CD14-positive monocyte (primary cell): ENCODE data around the gene NR0B2. TPM values are rescaled to one million over a fixed set of nuclear protein-coding genes. Genes with fewer than 3 reads are reported as not detected.
A peak's percentile ranks its signal among the peaks of the same experiment; 100 is the strongest.

Experiments used
- DNase-seq, 3 donors: peaks; one replicate each; pipeline ENCODE4 v3.0.0-alpha.2; 2011 to 2022
- H2AFZ ChIP-seq: 2 replicates; pipeline ENCODE4 v1.6.0; 2012; ENCODE audit warnings: mild to moderate bottlenecking, low read depth, low read length, inconsistent platforms; ENCODE audit not compliant: insufficient read depth, poor library complexity, severe bottlenecking
- H3K27ac ChIP-seq, 2 donors: 1 replicate in 1 of 2; 2 replicates in 1 of 2; pipeline ENCODE4 v1.5.1; 2012 to 2013; ENCODE audit warnings: low read length in 2 of 2, control low read depth in 1 of 2, inconsistent platforms in 1 of 2, low read depth in 1 of 2, mild to moderate bottlenecking in 1 of 2
- H3K27me3 ChIP-seq, 2 donors: one replicate each; pipeline versions ENCODE4 v1.6.0 to v1.6.1; 2011 to 2013; ENCODE audit warnings: low read length in 2 of 2; ENCODE audit not compliant: control insufficient read depth in 2 of 2, insufficient read depth in 2 of 2
- H3K36me3 ChIP-seq, 2 donors: replicated peaks in 1 of 2; 1 replicate in 1 of 2; 2 replicates in 1 of 2; pipeline versions ENCODE4 v1.5.1 to v1.6.1; 2012 to 2013; ENCODE audit warnings: low read length in 2 of 2, control low read depth in 1 of 2, inconsistent platforms in 1 of 2, mild to moderate bottlenecking in 1 of 2; ENCODE audit not compliant: insufficient read depth in 2 of 2, control insufficient read depth in 1 of 2
- H3K4me1 ChIP-seq, 2 donors: 1 replicate in 1 of 2; 2 replicates in 1 of 2; pipeline versions ENCODE4 v1.5.1 to v1.6.1; 2012 to 2013; ENCODE audit warnings: low read length in 2 of 2, control low read depth in 1 of 2, inconsistent platforms in 1 of 2, mild to moderate bottlenecking in 1 of 2, moderate library complexity in 1 of 2; ENCODE audit not compliant: insufficient read depth in 2 of 2, control insufficient read depth in 1 of 2
- H3K4me2 ChIP-seq: replicated peaks from 2 replicates; pipeline ENCODE3; 2012; ENCODE audit warnings: low read length, moderate library complexity, mild to moderate bottlenecking; ENCODE audit not compliant: poor library complexity, severe bottlenecking; ENCODE audit errors: extremely low read depth
- H3K4me3 ChIP-seq, 3 experiments: fragments of 200-600 bp in 1 of 3; sonication (generic) in 1 of 3; replicated peaks in 1 of 3; 1 replicate in 2 of 3; 2 replicates in 1 of 3; pipeline ENCODE4 v1.5.1; 2011 to 2013; ENCODE audit warnings: low read length in 3 of 3, mild to moderate bottlenecking in 3 of 3, control low read depth in 2 of 3, low read depth in 2 of 3, inconsistent platforms in 1 of 3, moderate library complexity in 1 of 3
- H3K79me2 ChIP-seq: 2 replicates; pipeline ENCODE4 v1.6.0; 2012; ENCODE audit warnings: mild to moderate bottlenecking, control low read depth, inconsistent platforms, low read length, moderate library complexity; ENCODE audit not compliant: insufficient read depth
- H3K9ac ChIP-seq: 2 replicates; pipeline ENCODE4 v1.6.0; 2017; ENCODE audit warnings: low read length, mild to moderate bottlenecking; ENCODE audit not compliant: insufficient read depth, poor library complexity, severe bottlenecking
- H3K9me3 ChIP-seq, 2 donors: replicated peaks in 1 of 2; 1 replicate in 1 of 2; 2 replicates in 1 of 2; pipeline versions ENCODE4 v1.5.1 to v1.6.1; 2012 to 2013; ENCODE audit warnings: low read length in 2 of 2, control low read depth in 1 of 2; ENCODE audit not compliant: control insufficient read depth in 1 of 2, insufficient read depth in 1 of 2
- H4K20me1 ChIP-seq: 2 replicates; pipeline ENCODE4 v1.6.0; 2012; ENCODE audit warnings: mild to moderate bottlenecking, low read length, control low read depth, moderate library complexity; ENCODE audit not compliant: insufficient read depth
- H3K27ac Mint-ChIP-seq, 7 donors: one replicate each; pipeline ENCODE4 v1.8.0; 2020; ENCODE audit warnings: mild to moderate bottlenecking in 7 of 7, mixed read lengths in 7 of 7, moderate library complexity in 6 of 7, inconsistent platforms in 2 of 7
- H3K27me3 Mint-ChIP-seq, 3 donors: one replicate each; pipeline ENCODE4 v1.8.0; 2021 to 2022; ENCODE audit warnings: low read depth in 3 of 3, mild to moderate bottlenecking in 3 of 3, mixed read lengths in 3 of 3, moderate library complexity in 3 of 3, inconsistent platforms in 1 of 3
- H3K36me3 Mint-ChIP-seq, 2 donors: one replicate each; pipeline ENCODE4 v1.8.0; 2020; ENCODE audit warnings: mixed read lengths in 2 of 2, inconsistent platforms in 1 of 2, mild to moderate bottlenecking in 1 of 2
- H3K4me1 Mint-ChIP-seq: one replicate; pipeline ENCODE4 v1.8.0; 2020; ENCODE audit warnings: mild to moderate bottlenecking, mixed read lengths
- H3K4me3 Mint-ChIP-seq, 2 donors: one replicate each; pipeline ENCODE4 v1.8.0; 2020; ENCODE audit warnings: mild to moderate bottlenecking in 2 of 2, mixed read lengths in 2 of 2, moderate library complexity in 1 of 2
- H3K9me3 Mint-ChIP-seq, 7 donors: one replicate each; pipeline ENCODE4 v1.8.0; 2020 to 2022; ENCODE audit warnings: mixed read lengths in 7 of 7, mild to moderate bottlenecking in 6 of 7, moderate library complexity in 6 of 7, inconsistent platforms in 2 of 7
- WGBS: methylation state at CpG from one replicate; pipeline ENCODE4 v1.1.5; 2013; ENCODE audit warnings: missing lambda C conversion rate; ENCODE audit not compliant: insufficient coverage; 5-methylcytosine and 5-hydroxymethylcytosine counted together
- intact Hi-C, 2 donors: fragments of 100-400 bp; cut with micrococcal nuclease; formaldehyde crosslinking; loops; one replicate each; pipeline versions ENCODE4 v1.15.0 to v1.15.1; 2023
- polyA plus RNA-seq, 3 donors: library from polyadenylated mRNA; depleted of rRNA in 1 of 3; unstranded in 2 of 3; stranded (reverse) in 1 of 3; fragments of 300-500 nt in 2 of 3; fragments of >200 nt in 1 of 3; fragmentation: Illumina TruSeq in 2 of 3; gene quantifications; 1 replicate in 2 of 3; 2 replicates in 1 of 3; pipeline ENCODE4 v1.2.3, GENCODE V29; 2012 to 2021
- TF ChIP-seq, protein P1 (sequence below): fragments of 200-600 bp; IDR thresholded peaks from one replicate; pipeline ENCODE4 v1.8.0; 2022; ENCODE audit warnings: antibody characterized with exemption, mild to moderate bottlenecking

Gene NR0B2
- polyA plus RNA-seq, 3 donors, result not detected

DNA sequence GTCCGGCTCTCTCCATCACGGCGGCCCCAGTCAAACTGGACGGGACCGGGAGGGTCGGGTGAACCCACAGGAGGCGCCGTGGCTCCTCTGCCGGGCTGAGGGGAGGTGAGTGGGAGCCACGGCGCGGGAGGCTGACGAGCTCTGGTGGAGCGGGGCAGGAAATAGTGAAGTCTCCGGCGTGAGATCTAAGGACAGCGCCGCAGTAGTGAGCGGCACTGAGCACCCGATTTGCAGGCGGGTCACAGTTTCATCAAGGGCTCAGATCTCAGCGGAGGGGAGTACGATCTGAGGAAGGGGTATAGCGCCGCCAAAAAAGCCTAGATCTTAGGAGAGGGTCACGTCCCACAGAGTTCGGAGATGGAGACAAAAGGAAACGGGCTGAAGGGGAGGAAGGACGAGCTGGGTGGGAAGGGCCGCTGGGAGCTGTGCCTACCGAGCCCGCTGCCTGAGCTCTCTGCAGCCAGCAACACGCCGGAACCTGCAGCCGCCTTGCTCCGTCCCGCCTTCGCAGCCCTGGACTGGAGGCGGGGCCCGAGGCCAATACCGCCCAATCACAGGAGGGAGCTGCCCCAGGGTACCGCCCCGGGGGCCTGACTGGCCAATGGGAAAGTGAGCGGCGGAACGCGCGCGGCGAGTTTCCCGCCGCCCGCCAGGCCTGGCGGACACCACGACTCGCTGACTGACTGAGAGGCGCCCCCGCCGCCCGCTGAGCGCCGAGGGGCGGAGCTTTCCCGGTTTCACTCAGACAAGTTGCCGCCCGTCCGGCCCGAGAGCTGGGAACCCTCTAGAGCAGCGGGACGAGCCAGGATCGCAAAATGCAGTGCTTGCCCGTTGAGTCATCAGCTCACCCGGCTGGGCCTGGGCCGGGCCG lies 48.9 kb downstream of the NR0B2 start:
- intact Hi-C loops, result loop anchor here in 1 of 2 donors (5.0 kb wide), 1 partner anchor 38 kb away; the partner anchor contains the start of gene ZDHHC18
- Mint-ChIP-seq H3K4me3 (peak overlapping the region; percentile 93 to 96), H3K9me3 (peaks cover 0 to 2% (median 0%) of the 10 kb centered on the region in 7 donors), H3K36me3 (no peaks in the 10 kb centered on the region), H3K27me3 (peaks cover 5 to 8% (median 6%) of the 10 kb centered on the region in 3 donors), H3K27ac (peak overlapping the region; percentile 63 to 93 (median 81)), H3K4me1 (peaks cover 28% of the 10 kb centered on the region)
- peak overlapping the region; percentile 80 for H3K9ac ChIP-seq
- peaks cover 15 to 28% of the 10 kb centered on the region in 2 donors for H3K4me1 ChIP-seq
- DNase-seq, result peak; percentile 87 to 93 (median 91)
- peak overlapping the region; percentile 95 for H2AFZ ChIP-seq
- WGBS, result under 1% methylated on average over 75 of the region's 75 CpGs
- H3K79me2 ChIP-seq, result no peaks in the 10 kb centered on the region
- H3K4me2 ChIP-seq, result peak overlapping the region; percentile 93
- peak overlapping the region; percentile 58 to 97 (median 81) for H3K4me3 ChIP-seq
- no peaks in the 10 kb centered on the region for H3K36me3 ChIP-seq
- peak overlapping the region; percentile 2 to 75 for H3K27ac ChIP-seq
- H3K27me3 ChIP-seq, result no peaks in the 10 kb centered on the region
- TF ChIP-seq, protein P1, sequence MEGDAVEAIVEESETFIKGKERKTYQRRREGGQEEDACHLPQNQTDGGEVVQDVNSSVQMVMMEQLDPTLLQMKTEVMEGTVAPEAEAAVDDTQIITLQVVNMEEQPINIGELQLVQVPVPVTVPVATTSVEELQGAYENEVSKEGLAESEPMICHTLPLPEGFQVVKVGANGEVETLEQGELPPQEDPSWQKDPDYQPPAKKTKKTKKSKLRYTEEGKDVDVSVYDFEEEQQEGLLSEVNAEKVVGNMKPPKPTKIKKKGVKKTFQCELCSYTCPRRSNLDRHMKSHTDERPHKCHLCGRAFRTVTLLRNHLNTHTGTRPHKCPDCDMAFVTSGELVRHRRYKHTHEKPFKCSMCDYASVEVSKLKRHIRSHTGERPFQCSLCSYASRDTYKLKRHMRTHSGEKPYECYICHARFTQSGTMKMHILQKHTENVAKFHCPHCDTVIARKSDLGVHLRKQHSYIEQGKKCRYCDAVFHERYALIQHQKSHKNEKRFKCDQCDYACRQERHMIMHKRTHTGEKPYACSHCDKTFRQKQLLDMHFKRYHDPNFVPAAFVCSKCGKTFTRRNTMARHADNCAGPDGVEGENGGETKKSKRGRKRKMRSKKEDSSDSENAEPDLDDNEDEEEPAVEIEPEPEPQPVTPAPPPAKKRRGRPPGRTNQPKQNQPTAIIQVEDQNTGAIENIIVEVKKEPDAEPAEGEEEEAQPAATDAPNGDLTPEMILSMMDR, result no peak
- no peaks in the 10 kb centered on the region for H4K20me1 ChIP-seq
- H3K9me3 ChIP-seq, result no peaks in the 10 kb centered on the region

DNA sequence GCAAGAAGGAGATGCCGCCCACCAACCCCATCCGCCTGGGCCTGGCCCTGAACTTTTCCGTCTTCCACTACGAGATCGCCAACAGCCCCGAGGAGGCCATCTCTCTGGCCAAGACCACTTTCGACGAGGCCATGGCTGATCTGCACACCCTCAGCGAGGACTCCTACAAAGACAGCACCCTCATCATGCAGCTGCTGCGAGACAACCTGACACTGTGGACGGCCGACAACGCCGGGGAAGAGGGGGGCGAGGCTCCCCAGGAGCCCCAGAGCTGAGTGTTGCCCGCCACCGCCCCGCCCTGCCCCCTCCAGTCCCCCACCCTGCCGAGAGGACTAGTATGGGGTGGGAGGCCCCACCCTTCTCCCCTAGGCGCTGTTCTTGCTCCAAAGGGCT lies 50.1 kb downstream of the NR0B2 start:
- Histone ChIP-seq H3K27ac (no peak overlapping the region), H3K4me3 (peak overlapping the region in 2 of 3 experiments; percentile 58 to 97)
- H3K4me1 Mint-ChIP-seq, result peaks cover 28% of the 10 kb centered on the region

More for the DNA sequence above, 50.1 kb downstream of the NR0B2 start:
- H2AFZ ChIP-seq, result peak overlapping the region; percentile 95
- Mint-ChIP-seq H3K9me3 (peaks cover 0 to 2% (median 0%) of the 10 kb centered on the region in 7 donors), H3K4me3 (no peak overlapping the region), H3K27me3 (peaks cover 5 to 8% (median 6%) of the 10 kb centered on the region in 3 donors), H3K27ac (no peak overlapping the region), H3K36me3 (no peaks in the 10 kb centered on the region)
- 88% methylated on average over 5 of the region's 20 CpGs for WGBS
- no peaks in the 10 kb centered on the region for H3K9me3 ChIP-seq
- DNase-seq, result no peak
- no peaks in the 10 kb centered on the region for H3K36me3 ChIP-seq
- no peaks in the 10 kb centered on the region for H4K20me1 ChIP-seq
- TF ChIP-seq, protein P1, result no peak
- peaks cover 15 to 28% of the 10 kb centered on the region in 2 donors for H3K4me1 ChIP-seq
- no peaks in the 10 kb centered on the region for H3K27me3 ChIP-seq
- H3K79me2 ChIP-seq, result no peaks in the 10 kb centered on the region
- intact Hi-C loops, result loop anchor here in 1 of 2 donors (5.0 kb wide), 1 partner anchor 36 kb away; the partner anchor contains the start of gene ZDHHC18
- H3K4me2 ChIP-seq, result peak overlapping the region; percentile 93
- peak overlapping the region; percentile 56 for H3K9ac ChIP-seq
